T-helper 2 cell treated with Interferon-gamma antibody and Interleukin-4, amounts not matched to agents 5 μg/mL and 100 μg/mL, for 36 hours (primary cell): ENCODE data around the gene RGSL1.

Experiments used
- DNase-seq: peaks from one replicate; pipeline ENCODE4 v3.0.0; 2021; ENCODE audit warnings: low spot score
- H3K27ac Mint-ChIP-seq: one replicate; pipeline ENCODE4 v1.8.0; 2021; ENCODE audit warnings: mild to moderate bottlenecking, mixed read lengths
- H3K27me3 Mint-ChIP-seq: one replicate; pipeline ENCODE4 v1.8.0; 2021; ENCODE audit warnings: low read depth, mixed read lengths
- H3K36me3 Mint-ChIP-seq: one replicate; pipeline ENCODE4 v1.8.0; 2021; ENCODE audit warnings: low read depth, mixed read lengths
- H3K4me1 Mint-ChIP-seq: one replicate; pipeline ENCODE4 v1.8.0; 2021; ENCODE audit warnings: low read depth, mixed read lengths
- H3K4me3 Mint-ChIP-seq: one replicate; pipeline ENCODE4 v1.8.0; 2022; ENCODE audit warnings: mild to moderate bottlenecking, moderate library complexity, mixed read lengths
- H3K9me3 Mint-ChIP-seq: one replicate; pipeline ENCODE4 v1.8.0; 2021; ENCODE audit warnings: mixed read lengths

RGSL1 gene

GRCh38 chr1:182450087-182450486, at the start of gene RGSL1:
TSS of gene RGSL1 (plus strand) at chr1:182450146. CDS start at chr1:182450166, 20 bp downstream.
- DNase-seq = no peak
- Mint-ChIP-seq H3K4me1 (peaks cover 6% of the 10 kb centered on the region), H3K36me3 (no peaks in the 10 kb centered on the region), H3K9me3 (no peaks in the 10 kb centered on the region), H3K27ac (no peak within 1 kb of the TSS), H3K27me3 (peaks cover 3% of the 10 kb centered on the region), H3K4me3 (no peak within 1 kb of the TSS)

- H3K27ac Mint-ChIP-seq = no peak within 1 kb of the TSS
- H3K4me3 Mint-ChIP-seq = no peak within 1 kb of the TSS
- DNase-seq = no peak
- peaks cover 9% of the 10 kb centered on the region for H3K4me1 Mint-ChIP-seq
- peaks cover 8% of the 10 kb centered on the region for H3K9me3 Mint-ChIP-seq
- peaks cover 35% of the 10 kb centered on the region for H3K27me3 Mint-ChIP-seq
- H3K36me3 Mint-ChIP-seq = no peaks in the 10 kb centered on the region
These were observed 49.4 kb upstream of the RGSL1 start, which contains the start of gene TEDDM1 for GRCh38 chr1:182400567-182400966. TSS of gene TEDDM1 (minus strand) at chr1:182400667. CDS start at chr1:182400485, 182 bp downstream.

- H3K4me1 Mint-ChIP-seq = peaks cover 2% of the 10 kb centered on the region
These were observed 45.2 kb upstream of the RGSL1 start for GRCh38 chr1:182404781-182405180.

GRCh38 chr1:182405578-182405977, 44.4 kb upstream of the RGSL1 start:
- Mint-ChIP-seq H3K27me3 (peaks cover 43% of the 10 kb centered on the region), H3K27ac (no peak overlapping the region), H3K4me1 (peaks cover 2% of the 10 kb centered on the region), H3K36me3 (no peaks in the 10 kb centered on the region), H3K4me3 (no peak overlapping the region), H3K9me3 (peaks cover 10% of the 10 kb centered on the region)
- no peak for DNase-seq

More at GRCh38 chr1:182404781-182405180, 45.2 kb upstream of the RGSL1 start:
- no peak overlapping the region for H3K27ac Mint-ChIP-seq
- no peak overlapping the region for H3K4me3 Mint-ChIP-seq
- H3K27me3 Mint-ChIP-seq = peaks cover 42% of the 10 kb centered on the region
- H3K36me3 Mint-ChIP-seq = no peaks in the 10 kb centered on the region
- DNase-seq = no peak
- peaks cover 10% of the 10 kb centered on the region for H3K9me3 Mint-ChIP-seq

GRCh38 chr1:182406012-182406411, 43.9 kb upstream of the RGSL1 start:
- Mint-ChIP-seq H3K9me3 (peaks cover 10% of the 10 kb centered on the region), H3K4me1 (peaks cover 2% of the 10 kb centered on the region), H3K27ac (no peak overlapping the region), H3K27me3 (peaks cover 43% of the 10 kb centered on the region), H3K4me3 (no peak overlapping the region), H3K36me3 (no peaks in the 10 kb centered on the region)
- no peak for DNase-seq

- Mint-ChIP-seq H3K36me3 (no peaks in the 10 kb centered on the region), H3K27ac (no peak overlapping the region), H3K4me3 (no peak overlapping the region), H3K4me1 (peaks cover 2% of the 10 kb centered on the region), H3K9me3 (peaks cover 10% of the 10 kb centered on the region), H3K27me3 (peaks cover 45% of the 10 kb centered on the region)
- no peak for DNase-seq
These were observed 42.2 kb upstream of the RGSL1 start for GRCh38 chr1:182407724-182408123.

GRCh38 chr1:182408435-182409075, 41.4 kb upstream of the RGSL1 start:
- Mint-ChIP-seq H3K27me3 (peaks cover 41% of the 10 kb centered on the region), H3K36me3 (no peaks in the 10 kb centered on the region), H3K9me3 (peaks cover 10% of the 10 kb centered on the region), H3K4me3 (no peak overlapping the region), H3K27ac (no peak overlapping the region), H3K4me1 (peaks cover 2% of the 10 kb centered on the region)
- DNase-seq = no peak

- Mint-ChIP-seq H3K4me3 (no peak overlapping the region), H3K27me3 (peaks cover 46% of the 10 kb centered on the region), H3K36me3 (no peaks in the 10 kb centered on the region), H3K27ac (no peak overlapping the region), H3K4me1 (peaks cover 2% of the 10 kb centered on the region), H3K9me3 (peaks cover 6% of the 10 kb centered on the region)
- no peak for DNase-seq
These were observed 39.8 kb upstream of the RGSL1 start for GRCh38 chr1:182410138-182410537.

- peaks cover 45% of the 10 kb centered on the region for H3K27me3 Mint-ChIP-seq
- no peak for DNase-seq
These were observed 39.2 kb upstream of the RGSL1 start for GRCh38 chr1:182410620-182411273.

GRCh38 chr1:182413486-182413885, 36.5 kb upstream of the RGSL1 start:
- H3K4me3 Mint-ChIP-seq = no peak overlapping the region
- no peak for DNase-seq
- H3K9me3 Mint-ChIP-seq = no peaks in the 10 kb centered on the region
- no peak overlapping the region for H3K27ac Mint-ChIP-seq
- peaks cover 4% of the 10 kb centered on the region for H3K4me1 Mint-ChIP-seq
- peaks cover 35% of the 10 kb centered on the region for H3K27me3 Mint-ChIP-seq
- H3K36me3 Mint-ChIP-seq = no peaks in the 10 kb centered on the region

More at GRCh38 chr1:182410620-182411273, 39.2 kb upstream of the RGSL1 start:
- H3K27ac Mint-ChIP-seq = no peak overlapping the region
- H3K9me3 Mint-ChIP-seq = peaks cover under 1% of the 10 kb centered on the region
- H3K4me3 Mint-ChIP-seq = no peak overlapping the region
- no peaks in the 10 kb centered on the region for H3K36me3 Mint-ChIP-seq
- H3K4me1 Mint-ChIP-seq = peaks cover 2% of the 10 kb centered on the region

- Mint-ChIP-seq H3K9me3 (no peaks in the 10 kb centered on the region), H3K27ac (no peak overlapping the region), H3K4me1 (peaks cover 3% of the 10 kb centered on the region), H3K4me3 (no peak overlapping the region), H3K36me3 (no peaks in the 10 kb centered on the region), H3K27me3 (peaks cover 34% of the 10 kb centered on the region)
- DNase-seq = no peak
These were observed 36.0 kb upstream of the RGSL1 start for GRCh38 chr1:182413969-182414368.

- peaks cover 2% of the 10 kb centered on the region for H3K4me1 Mint-ChIP-seq
- no peaks in the 10 kb centered on the region for H3K9me3 Mint-ChIP-seq
- H3K36me3 Mint-ChIP-seq = no peaks in the 10 kb centered on the region
- DNase-seq = no peak
- H3K27ac Mint-ChIP-seq = no peak overlapping the region
- no peak overlapping the region for H3K4me3 Mint-ChIP-seq
- H3K27me3 Mint-ChIP-seq = peaks cover 41% of the 10 kb centered on the region
These were observed 34.2 kb upstream of the RGSL1 start for GRCh38 chr1:182415789-182416188.

GRCh38 chr1:182426442-182427430, 23.2 kb upstream of the RGSL1 start:
- peaks cover 18% of the 10 kb centered on the region for H3K4me1 Mint-ChIP-seq
- no peaks in the 10 kb centered on the region for H3K36me3 Mint-ChIP-seq
- no peak overlapping the region for H3K4me3 Mint-ChIP-seq
- no peak for DNase-seq
- no peak overlapping the region for H3K27ac Mint-ChIP-seq
- no peaks in the 10 kb centered on the region for H3K9me3 Mint-ChIP-seq
- H3K27me3 Mint-ChIP-seq = peaks cover 47% of the 10 kb centered on the region

- H3K4me1 Mint-ChIP-seq = peaks cover 18% of the 10 kb centered on the region
- H3K27me3 Mint-ChIP-seq = peaks cover 42% of the 10 kb centered on the region
- H3K27ac Mint-ChIP-seq = no peak overlapping the region
- no peak for DNase-seq
- H3K4me3 Mint-ChIP-seq = no peak overlapping the region
- H3K9me3 Mint-ChIP-seq = no peaks in the 10 kb centered on the region
- H3K36me3 Mint-ChIP-seq = no peaks in the 10 kb centered on the region
These were observed 21.9 kb upstream of the RGSL1 start for GRCh38 chr1:182428043-182428442.
